ENCODE data around the gene POC1B.

POC1B gene

DNA sequence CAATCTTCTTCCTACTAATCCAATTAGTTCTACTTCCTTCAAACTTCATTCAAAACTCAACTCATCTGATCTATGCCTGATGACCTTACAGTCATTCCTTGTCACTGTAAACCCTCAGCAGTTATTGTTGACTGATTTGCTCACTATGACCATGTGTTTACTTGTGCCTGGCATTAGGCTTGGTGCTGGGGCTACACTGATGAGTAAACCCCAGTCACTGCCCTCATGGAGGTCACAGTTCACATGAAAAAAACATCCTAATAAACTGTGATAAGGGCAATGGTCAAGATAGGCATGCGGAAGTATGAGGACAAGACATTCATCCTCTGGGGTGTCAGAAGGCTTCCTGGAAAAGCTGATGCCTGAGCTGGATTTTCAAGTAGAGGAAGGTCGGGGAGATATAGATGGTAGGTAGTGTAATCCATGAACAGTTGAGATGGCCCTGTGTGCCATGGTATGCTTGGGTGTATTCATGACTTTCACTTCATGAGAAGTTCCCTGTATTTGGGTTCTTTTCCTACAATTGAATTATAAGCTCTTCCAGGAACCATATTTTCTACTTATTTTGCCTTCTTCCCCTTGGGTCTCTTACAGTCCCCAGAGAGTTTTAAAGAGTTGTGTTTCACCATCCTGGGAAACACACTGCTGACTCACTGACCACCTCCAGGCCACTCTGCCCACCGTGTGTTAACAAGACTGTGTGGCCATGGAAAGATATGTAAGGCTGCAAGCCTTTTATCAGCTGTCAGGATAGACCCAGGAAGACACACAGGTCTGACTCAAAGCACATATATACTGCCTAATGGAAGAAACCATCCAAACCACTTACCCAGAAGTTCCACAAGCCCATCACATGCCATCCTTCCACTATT lies 134.8 kb downstream of the POC1B start:
- in situ Hi-C loops (cut with MboI; ENCODE audit: low sequenced_read_pairs) = no loop called here

DNA sequence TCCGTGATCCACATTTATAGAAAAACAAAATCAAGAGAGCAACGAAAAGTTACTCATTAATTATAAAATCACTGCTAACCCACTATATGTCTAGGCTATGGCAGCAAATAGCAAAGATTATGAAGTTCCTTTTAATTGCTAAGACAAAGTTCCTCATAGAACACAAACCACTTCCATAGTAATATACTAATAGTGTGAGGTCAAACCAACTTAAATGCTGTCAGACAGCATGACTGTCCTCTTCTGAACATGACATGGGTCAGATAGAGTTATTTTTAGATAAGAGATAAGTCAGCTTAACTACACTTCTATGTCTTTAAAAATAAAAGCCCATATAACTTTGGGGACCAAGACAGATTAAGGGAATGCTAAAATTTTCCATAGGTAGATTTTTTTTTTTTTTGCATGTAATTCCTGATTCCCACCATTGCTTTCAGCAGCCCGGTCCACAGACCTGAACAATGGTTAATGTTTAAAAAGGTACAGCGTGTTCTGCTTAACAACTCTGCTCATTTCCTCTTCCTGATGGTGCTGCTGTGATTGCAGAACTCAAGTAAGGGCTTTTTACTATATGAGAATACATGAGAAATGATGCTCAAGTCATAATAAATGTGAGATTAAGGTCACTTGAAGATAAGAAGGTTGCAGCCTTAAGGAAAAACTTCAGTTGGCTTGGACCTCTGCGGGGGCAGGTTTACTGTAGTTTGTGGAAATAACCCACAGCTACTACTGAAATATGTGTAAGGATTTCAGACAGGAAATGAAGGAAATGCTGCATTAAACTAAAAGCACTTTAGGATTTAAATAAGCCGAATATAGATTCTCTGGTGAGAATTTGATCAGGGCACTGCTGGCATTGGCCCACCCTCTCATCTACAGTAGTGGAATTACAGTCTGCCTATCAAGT lies 135.8 kb downstream of the POC1B start:
- in situ Hi-C loops (cut with MboI; ENCODE audit: low sequenced_read_pairs) = no loop called here

DNA sequence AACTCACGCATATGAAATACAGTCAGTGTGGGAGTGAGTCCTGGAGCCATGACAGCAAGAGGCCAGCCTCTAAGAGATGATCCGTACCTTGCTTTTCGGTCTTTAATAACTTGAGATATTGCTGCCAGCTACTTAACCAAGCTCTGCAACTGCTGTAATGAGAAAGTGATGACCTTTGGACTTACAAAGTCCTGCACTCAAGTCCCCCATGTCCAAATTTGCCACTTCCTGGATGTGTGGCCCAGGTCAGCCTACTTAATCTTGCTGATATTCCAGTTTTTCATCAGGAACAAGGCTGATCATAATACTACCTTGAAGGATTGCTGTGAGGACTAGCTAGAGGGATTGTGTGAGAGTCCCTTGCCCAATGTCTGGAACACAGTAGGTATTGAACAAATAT lies 139.7 kb downstream of the POC1B start:
- in situ Hi-C loops (cut with MboI; ENCODE audit: low sequenced_read_pairs) = no loop called here

DNA sequence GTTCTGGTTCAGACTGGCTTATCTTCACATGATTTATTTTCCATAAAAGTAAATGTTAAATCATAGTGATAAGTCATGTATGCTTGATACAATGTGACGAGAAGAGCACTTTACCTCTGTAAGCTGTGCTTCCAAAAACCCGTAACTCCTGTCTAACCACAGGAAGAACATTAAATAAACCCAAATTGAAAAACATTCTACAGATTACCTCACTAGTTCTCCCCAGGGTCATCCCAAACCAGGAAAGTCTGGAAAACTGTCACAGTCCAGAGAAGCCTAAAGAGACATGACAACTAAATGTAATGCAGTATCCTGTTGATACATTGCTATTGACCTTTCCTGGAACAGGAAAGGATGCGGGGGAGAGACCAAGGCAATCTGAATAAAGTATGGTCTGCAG lies 141.0 kb downstream of the POC1B start:
- in situ Hi-C loops (cut with MboI; ENCODE audit: low sequenced_read_pairs) = no loop called here

DNA sequence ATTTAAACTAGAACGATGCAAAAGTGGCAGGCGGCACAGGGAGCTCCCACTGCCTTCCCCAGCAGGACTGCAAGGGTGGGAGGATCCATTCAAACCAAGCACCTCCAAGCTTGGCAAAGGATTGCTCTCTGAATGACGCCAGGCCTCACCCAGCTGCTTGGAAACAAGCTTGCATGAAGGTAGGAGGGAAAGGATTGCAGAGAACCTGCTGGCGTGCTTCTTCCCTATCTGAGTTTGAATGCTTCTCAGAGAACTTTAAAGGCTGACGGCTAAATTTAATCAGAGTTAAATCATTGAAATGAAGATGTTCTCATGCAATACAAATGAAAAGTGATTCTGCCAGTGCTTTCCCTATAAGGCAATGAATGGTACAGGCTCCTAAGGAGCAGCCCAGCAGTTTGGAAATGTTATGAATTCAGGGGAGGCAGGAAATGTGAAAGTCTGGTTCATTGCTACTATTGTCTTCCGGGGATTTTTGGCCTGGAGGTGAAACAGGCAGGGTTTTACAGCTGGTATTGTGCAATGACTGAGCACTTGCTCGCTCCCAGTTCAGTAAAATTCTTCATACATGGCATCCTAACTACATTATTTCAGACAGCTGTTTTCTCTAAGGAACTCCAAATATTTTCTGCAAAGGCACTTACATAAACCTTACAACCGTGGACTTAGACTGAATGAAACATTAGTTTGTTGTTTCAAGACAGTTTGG lies 141.6 kb downstream of the POC1B start:
- in situ Hi-C loops (cut with MboI; ENCODE audit: low sequenced_read_pairs) = no loop called here

DNA sequence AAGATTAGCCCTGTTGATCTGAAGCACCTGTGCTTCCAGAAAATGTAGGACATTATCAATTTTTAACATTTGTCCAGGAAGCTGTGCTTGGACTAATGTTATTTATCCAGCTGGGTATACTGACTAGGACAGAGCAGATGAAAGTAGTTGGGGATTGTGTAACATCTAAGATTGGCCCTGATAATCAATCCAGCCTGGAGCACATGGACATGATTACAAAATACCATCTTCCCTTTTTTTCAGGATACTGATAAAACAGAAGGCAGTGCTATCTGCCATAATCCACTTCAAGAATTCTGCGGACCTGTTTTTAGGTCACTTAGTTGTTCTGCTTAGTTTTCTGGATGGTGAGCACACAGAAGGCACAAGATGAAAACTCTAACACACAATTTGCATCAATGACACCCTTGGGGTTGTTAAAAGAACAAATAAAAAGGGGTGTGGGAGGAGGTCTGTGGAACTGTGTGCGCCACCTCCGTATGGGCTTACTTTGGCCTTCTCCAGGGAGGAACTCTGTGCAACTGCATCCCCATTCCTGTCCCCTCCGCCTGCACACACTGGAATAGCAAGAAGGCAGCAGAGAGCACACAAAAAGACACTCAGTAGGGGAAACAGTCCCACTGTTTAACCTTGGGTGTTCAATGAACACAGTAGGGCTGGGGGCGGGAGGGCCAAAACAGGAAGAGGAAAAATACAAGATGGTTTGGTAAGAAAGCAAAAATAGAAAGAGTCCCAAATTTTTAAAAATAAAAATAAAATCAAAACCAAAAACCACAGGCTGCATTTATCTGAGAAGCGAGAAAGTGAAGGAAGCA lies 142.4 kb downstream of the POC1B start:
- in situ Hi-C loops (cut with MboI; ENCODE audit: low sequenced_read_pairs) = no loop called here

DNA sequence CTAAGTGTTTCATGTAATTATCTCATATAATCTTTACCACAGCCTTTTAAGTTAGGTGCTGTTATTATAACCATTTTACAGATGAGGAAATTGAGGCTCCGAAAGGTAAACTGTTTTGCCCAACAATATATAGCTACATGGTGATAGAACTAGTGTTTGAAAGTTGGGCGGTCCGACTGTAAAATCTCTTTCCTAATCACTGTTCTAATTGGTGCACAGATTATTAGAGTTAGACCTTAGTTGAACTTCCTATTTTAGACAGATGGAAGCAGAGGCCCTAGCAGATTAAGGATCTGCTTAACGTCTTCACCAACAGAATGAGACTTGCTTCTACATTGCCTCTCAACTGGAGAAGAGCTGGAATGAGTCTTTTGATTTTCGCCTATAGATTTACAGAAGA lies 143.5 kb downstream of the POC1B start:
- in situ Hi-C loops (cut with MboI; ENCODE audit: low sequenced_read_pairs) = no loop called here

DNA sequence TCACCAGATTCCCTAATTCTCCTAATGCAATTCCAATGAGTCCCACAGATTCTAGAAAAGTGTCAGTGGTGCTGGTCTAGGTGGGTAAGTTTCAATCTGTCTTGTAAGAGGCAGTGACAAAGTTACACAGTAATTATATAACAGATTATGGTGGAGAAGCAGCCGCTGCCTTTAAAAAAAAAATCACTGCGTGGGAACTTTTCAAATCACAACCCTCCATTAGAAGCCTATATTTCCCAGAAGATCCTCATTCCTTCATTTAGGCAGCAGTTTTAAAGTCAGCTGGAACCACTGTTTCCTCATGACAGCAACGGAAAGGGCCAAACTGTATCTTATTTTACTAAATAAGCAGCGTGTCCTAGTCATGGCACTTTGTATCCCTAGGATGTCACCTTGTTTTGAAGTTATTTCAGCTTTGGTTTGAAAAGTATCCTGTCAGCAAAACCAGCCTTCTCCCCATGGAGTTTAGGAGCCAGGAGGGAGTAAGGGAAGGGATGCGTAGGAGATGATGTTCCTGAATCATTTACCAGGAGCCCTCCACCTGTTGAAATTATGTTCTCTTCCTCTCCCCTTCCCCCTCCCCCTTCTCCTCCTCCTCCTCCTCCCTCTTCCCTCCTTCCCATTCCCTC lies 145.9 kb downstream of the POC1B start:
- in situ Hi-C loops (cut with MboI; ENCODE audit: low sequenced_read_pairs) = no loop called here

DNA sequence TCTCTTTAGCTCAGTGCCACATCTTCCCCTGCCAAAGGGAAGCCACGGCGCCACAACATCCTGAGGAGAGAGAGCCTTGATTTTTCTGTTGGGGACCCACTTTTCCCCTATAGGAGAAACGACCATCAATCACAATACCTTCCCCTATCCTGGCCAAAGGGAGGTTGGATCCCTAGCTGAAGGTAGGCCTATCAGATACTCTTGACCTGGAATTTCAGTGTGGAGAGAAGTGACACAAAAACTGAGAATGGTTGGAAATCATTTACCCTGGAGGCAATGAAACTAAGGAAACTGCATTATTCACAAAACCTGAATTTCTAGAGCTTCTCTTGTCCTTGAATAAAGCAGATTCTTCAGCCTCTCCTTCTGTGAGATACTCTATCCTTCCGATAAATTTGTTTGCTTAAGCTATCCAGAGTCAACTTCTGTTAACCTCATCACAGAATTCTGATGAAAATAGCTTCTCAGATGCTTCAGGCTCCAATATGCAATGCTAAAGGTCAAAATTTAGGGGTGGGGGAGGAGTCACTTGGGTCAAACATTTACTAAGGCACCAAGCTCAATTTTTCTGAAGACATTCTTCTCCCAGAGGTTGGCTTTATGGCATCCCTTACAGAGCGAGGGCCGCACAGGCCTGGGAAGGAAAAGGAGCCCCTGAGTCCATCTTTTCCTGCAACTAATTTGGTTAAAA lies 146.6 kb downstream of the POC1B start:
- in situ Hi-C loops (cut with MboI; ENCODE audit: low sequenced_read_pairs) = no loop called here

DNA sequence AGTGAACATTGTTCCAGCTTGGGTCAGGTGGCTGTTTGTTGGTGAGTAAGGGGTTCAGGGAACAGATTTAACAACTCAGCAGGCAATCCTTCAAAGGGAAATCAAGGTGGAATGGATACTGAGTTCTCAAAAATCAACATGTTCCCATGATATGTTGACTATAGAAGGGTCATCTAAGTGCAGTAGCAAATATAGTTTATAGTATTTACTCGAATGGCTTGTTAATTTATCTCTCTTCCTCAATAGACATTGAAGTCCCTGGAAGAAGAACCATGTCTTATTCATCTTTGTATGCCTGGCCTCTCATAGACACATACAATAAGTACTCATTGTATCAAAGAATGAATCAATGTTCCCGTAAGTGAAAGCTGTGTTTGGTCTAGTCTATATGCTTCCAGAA lies 149.0 kb downstream of the POC1B start:
- in situ Hi-C loops (cut with MboI; ENCODE audit: low sequenced_read_pairs) = no loop called here

DNA sequence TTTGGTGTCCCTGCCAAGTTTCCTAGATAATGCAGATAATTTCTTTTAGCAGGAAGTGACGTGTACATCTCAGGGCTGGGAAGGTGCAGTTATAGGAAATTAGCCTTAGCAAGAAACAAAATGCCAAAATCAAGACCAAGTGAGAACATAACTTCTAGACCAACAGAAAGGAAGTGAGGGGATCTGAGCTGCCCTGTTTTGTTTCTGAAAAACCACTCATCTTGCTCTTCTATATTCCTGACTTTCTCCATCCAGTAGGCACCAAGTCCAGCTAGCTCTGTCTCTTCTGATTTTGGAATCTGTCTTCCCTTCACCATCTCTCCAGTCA lies 149.7 kb downstream of the POC1B start:
- in situ Hi-C loops (cut with MboI; ENCODE audit: low sequenced_read_pairs) = no loop called here

DNA sequence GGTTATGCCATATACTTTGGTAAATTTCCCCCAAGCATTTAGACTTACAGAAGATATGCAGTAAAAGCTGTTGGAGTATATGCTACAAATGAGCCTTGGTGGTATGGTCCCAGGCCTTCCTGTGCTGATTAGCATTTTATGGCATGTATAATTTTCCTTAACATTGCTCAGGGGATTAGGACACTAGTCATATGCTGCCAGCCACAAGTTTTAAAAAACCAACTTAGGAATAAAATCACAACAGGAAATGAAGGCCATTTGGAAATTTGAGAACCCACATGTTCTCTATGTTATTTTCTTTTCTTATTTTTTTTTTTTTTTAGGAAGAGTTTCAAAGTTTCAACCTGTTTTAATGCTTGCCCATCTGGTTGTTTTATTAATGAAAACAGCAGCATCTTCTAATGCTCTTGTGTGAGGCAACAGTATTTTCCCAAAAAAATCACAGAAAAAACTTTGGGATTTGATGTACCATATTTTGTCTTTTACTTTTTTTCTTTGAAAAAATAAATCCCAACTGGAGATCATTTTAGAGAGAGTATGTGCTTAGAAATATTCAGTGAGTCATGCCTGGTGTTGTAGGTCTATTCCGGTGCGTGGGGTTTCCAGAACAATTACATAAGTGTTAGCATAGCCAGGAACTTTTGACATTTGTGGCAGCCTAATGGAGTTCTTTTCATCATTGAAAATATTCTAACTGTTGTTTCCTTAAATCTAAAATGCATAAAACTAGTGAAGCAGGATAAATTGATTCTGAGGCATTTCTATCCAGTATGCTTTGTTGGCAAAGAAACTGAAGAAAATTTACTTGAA lies 151.9 kb downstream of the POC1B start:
- in situ Hi-C loops (cut with MboI; ENCODE audit: low sequenced_read_pairs) = no loop called here

DNA sequence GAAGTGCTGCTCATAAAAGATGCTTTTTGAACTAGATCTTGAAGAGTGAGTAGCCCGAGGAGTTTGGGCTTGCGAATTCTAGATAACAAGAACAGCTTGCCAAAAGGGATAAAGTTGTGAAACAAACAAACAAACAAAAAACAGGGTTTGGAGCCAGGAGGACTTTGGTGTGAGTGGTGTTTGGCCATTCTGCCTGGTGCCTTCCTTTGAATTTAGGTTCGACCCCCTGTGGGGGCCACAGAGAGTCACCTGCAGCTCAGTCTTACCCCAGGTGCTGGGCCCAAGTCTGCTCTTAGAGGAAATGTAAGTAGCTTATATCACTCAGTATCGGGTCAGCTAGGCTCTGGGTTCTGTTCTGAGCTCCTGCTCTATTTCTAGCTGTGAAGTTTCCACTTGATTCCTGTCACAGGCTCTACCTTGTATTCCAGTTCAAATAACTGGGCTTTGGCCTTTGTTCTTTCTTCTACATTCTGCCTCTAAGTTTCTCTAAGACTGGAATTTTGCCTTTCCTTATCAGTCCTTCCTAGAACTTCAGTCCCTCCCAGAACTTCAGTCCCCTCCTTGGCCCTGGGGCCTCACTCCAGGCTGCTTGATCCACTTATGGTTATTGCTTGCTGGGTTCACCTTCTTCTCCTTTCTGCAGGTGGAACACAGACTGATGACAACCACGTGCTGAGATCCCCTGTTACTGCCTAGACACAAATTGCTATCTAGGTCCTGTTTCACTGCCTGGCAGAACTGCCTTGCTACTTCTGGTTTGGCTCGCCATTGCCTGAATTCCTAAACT lies 153.1 kb downstream of the POC1B start:
- in situ Hi-C loops (cut with MboI; ENCODE audit: low sequenced_read_pairs) = no loop called here

DNA sequence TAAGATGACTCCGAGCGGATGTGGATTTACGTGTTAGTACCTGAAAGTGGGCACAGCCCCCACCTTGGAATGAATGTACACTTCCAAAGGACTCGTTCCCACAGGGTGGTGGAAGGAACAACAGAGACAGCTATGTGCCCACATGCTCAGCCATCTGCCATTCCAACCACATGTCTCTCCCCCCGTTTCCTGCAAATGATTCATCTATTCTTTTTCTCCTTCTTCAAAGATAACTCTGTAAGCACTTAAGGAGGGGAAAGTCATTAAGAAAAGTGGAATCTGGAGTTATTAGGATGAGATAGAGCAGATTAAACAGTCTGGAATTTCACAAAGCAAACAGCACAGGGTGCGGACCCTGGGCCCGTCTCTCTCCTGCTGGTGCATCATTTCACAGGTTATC lies 155.0 kb downstream of the POC1B start:
- in situ Hi-C loops (cut with MboI; ENCODE audit: low sequenced_read_pairs) = no loop called here

DNA sequence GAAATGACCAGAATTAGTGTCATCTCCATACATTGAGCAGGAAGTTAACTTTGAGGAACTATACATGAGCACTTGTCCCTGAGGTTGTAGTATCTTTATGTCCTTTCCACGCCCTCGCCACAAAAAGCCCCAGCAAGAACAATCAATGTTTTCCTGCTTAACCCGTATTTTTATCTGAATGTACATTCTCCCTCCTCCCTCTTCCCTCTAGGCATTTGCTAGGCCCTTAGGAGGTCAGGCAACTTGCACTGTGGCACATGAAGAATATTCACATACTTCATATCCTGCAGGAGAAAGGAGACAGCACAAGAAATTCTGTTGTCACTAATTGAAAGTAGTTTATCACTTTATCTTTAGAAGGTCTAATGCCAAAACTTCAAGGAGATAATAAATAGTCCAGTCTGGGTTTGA lies 155.4 kb downstream of the POC1B start:
- in situ Hi-C loops (cut with MboI; ENCODE audit: low sequenced_read_pairs) = no loop called here
